A549 (cell line): ENCODE measurements around the gene ALDH7A1. TPM values are rescaled to one million over a fixed set of nuclear protein-coding genes. Genes with fewer than 3 reads are reported as not detected.

Experiments
- ATAC-seq, 2 experiments: fragments of 200-7000 bp in 1 of 2; fragments of >200 bp in 1 of 2; cut with Nextera tagmentation in 1 of 2; cut with Tn5 transposase in 1 of 2; 3 replicates each; pipeline versions ENCODE4 v1.8.0 to v1.9.1; 2018 to 2020; ENCODE audit warnings: mild to moderate bottlenecking in 1 of 2, moderate library complexity in 1 of 2
- CTCF ChIA-PET: fragments of 300-600 bp; sonication (Branson Sonifier 250); formaldehyde crosslinking; extraction: SDS; loops from one replicate; lab custom pipeline; 2021; ENCODE audit warnings: antibody characterized with exemption, inconsistent platforms; lab: Yijun Ruan, JAX
- POLR2A ChIA-PET: fragments of 350-600 bp; formaldehyde crosslinking; extraction: SDS; loops from one replicate; lab custom pipeline; 2021; ENCODE audit warnings: antibody characterized with exemption, inconsistent platforms; lab: Yijun Ruan, JAX
- DNase-seq, 2 experiments: peaks; one replicate each; pipeline versions ENCODE4 v3.0.0 to v3.0.0-alpha.2; 2011 to 2016; ENCODE audit warnings: low read depth in 1 of 2, low spot score in 1 of 2
- FAIRE-seq: peaks from 2 replicates; lab custom pipeline; 2011; peaks lifted over from hg19 to GRCh38; lab: Jason Lieb, UNC
- H3K27ac ChIP-seq, 2 experiments: fragments of >200 bp; sonication (Bioruptor Twin); formaldehyde crosslinking; 3 replicates each; pipeline ENCODE4 v1.5.1; 2016 to 2017
- H3K4me1 ChIP-seq: fragments of >200 bp; sonication (Bioruptor Twin); formaldehyde crosslinking; 3 replicates; pipeline ENCODE4 v1.6.1; 2016
- H3K4me2 ChIP-seq: fragments of >200 bp; sonication (Bioruptor Twin); formaldehyde crosslinking; 3 replicates; pipeline ENCODE4 v1.6.1; 2016
- H3K4me3 ChIP-seq: fragments of >200 bp; sonication (Bioruptor Twin); formaldehyde crosslinking; 3 replicates; pipeline ENCODE4 v1.5.1; 2016
- H3K9me3 ChIP-seq: fragments of >200 bp; sonication (Bioruptor Twin); formaldehyde crosslinking; 3 replicates; pipeline ENCODE4 v1.6.1; 2016
- BHLHE40 ChIP-seq: IDR thresholded peaks from 2 replicates; pipeline ENCODE4 v1.6.1; 2012; ENCODE audit warnings: low read depth, low read length, inconsistent platforms
- CTCF ChIP-seq: fragments of >200 bp; sonication (Bioruptor Twin); formaldehyde crosslinking; IDR thresholded peaks from 3 replicates; pipeline ENCODE4 v1.5.1; 2016
- EHF ChIP-seq: fragments of 250-450 bp; sonication (Bioruptor Pico); IDR thresholded peaks from 2 replicates; pipeline ENCODE4 v1.5.0; 2020; ENCODE audit warnings: mild to moderate bottlenecking
- FOSL2 ChIP-seq, 2 experiments: fragments of 450-650 bp in 1 of 2; fragments of >200 bp in 1 of 2; sonication (Bioruptor Twin) in 1 of 2; formaldehyde crosslinking; IDR thresholded peaks; 2 replicates each; pipeline versions ENCODE4 v1.5.0 to v1.6.1; 2016 to 2020; ENCODE audit warnings: mild to moderate bottlenecking in 1 of 2, moderate library complexity in 1 of 2
- HOXA7 ChIP-seq: fragments of 250-450 bp; sonication (Bioruptor Pico); IDR thresholded peaks from 2 replicates; pipeline ENCODE4 v1.5.0; 2020; ENCODE audit warnings: mild to moderate bottlenecking, moderate library complexity
- KDM5A ChIP-seq: fragments of 200-600 bp; sonication (generic); IDR thresholded peaks from 2 replicates; pipeline ENCODE4 v1.6.1; 2016; ENCODE audit warnings: antibody characterized with exemption, mild to moderate bottlenecking
- MAFK ChIP-seq: fragments of 450-650 bp; IDR thresholded peaks from 2 replicates; pipeline ENCODE4 v1.6.1; 2014; ENCODE audit not compliant: partially characterized antibody
- MAX ChIP-seq: IDR thresholded peaks from 2 replicates; pipeline ENCODE4 v1.6.1; 2012
- NFE2L2 ChIP-seq: fragments of 150-350 bp; conservative IDR thresholded peaks from 2 replicates; pipeline ENCODE4 v1.6.1; 2014; ENCODE audit warnings: low read length
- NPAS2 ChIP-seq: fragments of 250-450 bp; sonication (Bioruptor Pico); IDR thresholded peaks from 2 replicates; pipeline ENCODE4 v1.8.0; 2022; ENCODE audit warnings: mild to moderate bottlenecking, moderate library complexity, borderline replicate concordance
- RAD21 ChIP-seq, 2 experiments: fragments of >200 bp in 1 of 2; sonication (Bioruptor Twin) in 1 of 2; formaldehyde crosslinking in 1 of 2; IDR thresholded peaks in 1 of 2; conservative IDR thresholded peaks in 1 of 2; 2 replicates in 1 of 2; 3 replicates in 1 of 2; pipeline ENCODE4 v1.6.1; 2012 to 2018; ENCODE audit warnings: inconsistent platforms in 1 of 2
- RARB ChIP-seq: fragments of 250-450 bp; sonication (Bioruptor Pico); IDR thresholded peaks from 2 replicates; pipeline ENCODE4 v1.8.0; 2021; ENCODE audit warnings: mild to moderate bottlenecking, moderate library complexity
- RCOR1 ChIP-seq: fragments of 150-350 bp; IDR thresholded peaks from 2 replicates; pipeline ENCODE4 v1.6.1; 2014; ENCODE audit warnings: antibody characterized with exemption, low read length, low read depth
- SMC3 ChIP-seq: fragments of >200 bp; sonication (Bioruptor Twin); formaldehyde crosslinking; IDR thresholded peaks from 3 replicates; pipeline ENCODE4 v1.6.1; 2018; ENCODE audit warnings: inconsistent platforms
- ZC3H11A ChIP-seq: fragments of 450-650 bp; IDR thresholded peaks from 2 replicates; pipeline ENCODE4 v1.6.1; 2014; ENCODE audit warnings: antibody characterized with exemption, mild to moderate bottlenecking
- ZFP36 ChIP-seq: fragments of 450-650 bp; IDR thresholded peaks from 2 replicates; pipeline ENCODE4 v1.6.1; 2014; ENCODE audit warnings: borderline replicate concordance; ENCODE audit not compliant: partially characterized antibody
- WGBS: methylation state at CpG from one replicate; pipeline ENCODE4 v1.1.6; 2017; ENCODE audit errors: missing lambda C conversion rate; 5-methylcytosine and 5-hydroxymethylcytosine counted together
- polyA plus RNA-seq, 4 experiments: library from polyadenylated mRNA; depleted of rRNA in 3 of 4; stranded (reverse); fragments of >200 nt; fragmentation: RNase III in 1 of 4; extraction: RNeasy Plus Mini Kit Qiagen cat#74134 plus additional on column Dnase treatment in 1 of 4; gene quantifications; 2 replicates in 3 of 4; 3 replicates in 1 of 4; pipeline ENCODE4 v1.2.3, GENCODE V29; 2011 to 2017
- TF ChIP-seq, protein P1 (sequence below): fragments of >200 bp; sonication (Bioruptor Twin); formaldehyde crosslinking; IDR thresholded peaks from 2 replicates; pipeline ENCODE4 v1.6.1; 2016
- TF ChIP-seq, protein P2 (sequence below): fragments of 250-450 bp; sonication (Bioruptor Pico); IDR thresholded peaks from 2 replicates; pipeline ENCODE4 v1.5.0; 2020; ENCODE audit warnings: low read depth, mild to moderate bottlenecking, moderate library complexity

Gene ALDH7A1
- polyA plus RNA-seq, 2 of the 4 experiments (the other 2 are of a cell fraction): 72.4 to 99.2 TPM

- Histone ChIP-seq H3K9me3 (no peaks in the 10 kb centered on the region), H3K4me2 (no peak overlapping the region), H3K4me1 (no peaks in the 10 kb centered on the region), H3K27ac (no peak overlapping the region), H3K4me3 (no peak overlapping the region)
- 74% methylated on average over 2 of the region's 2 CpGs for WGBS
- FAIRE-seq (no peak), DNase-seq (no peak), ATAC-seq (no peak)
- POLR2A ChIA-PET: no interaction called here
- CTCF ChIA-PET: no interaction called here
- TF ChIP-seq FOSL2 (IDR thresholded peaks at IDR 0.05) (no peak), FOSL2 (CRISPR knock-in tag; IDR thresholded peaks at IDR 0.05) (0 out of 2 replicates have a peak, but pooled peaks have one; percentile 9), EHF (no peak), HOXA7 (CRISPR knock-in tag) (no peak), KDM5A (no peak), MAFK (no peak)
Measured at GRCh38 chr5:126552614-126553013, 42.4 kb downstream of the ALDH7A1 start.

DNA sequence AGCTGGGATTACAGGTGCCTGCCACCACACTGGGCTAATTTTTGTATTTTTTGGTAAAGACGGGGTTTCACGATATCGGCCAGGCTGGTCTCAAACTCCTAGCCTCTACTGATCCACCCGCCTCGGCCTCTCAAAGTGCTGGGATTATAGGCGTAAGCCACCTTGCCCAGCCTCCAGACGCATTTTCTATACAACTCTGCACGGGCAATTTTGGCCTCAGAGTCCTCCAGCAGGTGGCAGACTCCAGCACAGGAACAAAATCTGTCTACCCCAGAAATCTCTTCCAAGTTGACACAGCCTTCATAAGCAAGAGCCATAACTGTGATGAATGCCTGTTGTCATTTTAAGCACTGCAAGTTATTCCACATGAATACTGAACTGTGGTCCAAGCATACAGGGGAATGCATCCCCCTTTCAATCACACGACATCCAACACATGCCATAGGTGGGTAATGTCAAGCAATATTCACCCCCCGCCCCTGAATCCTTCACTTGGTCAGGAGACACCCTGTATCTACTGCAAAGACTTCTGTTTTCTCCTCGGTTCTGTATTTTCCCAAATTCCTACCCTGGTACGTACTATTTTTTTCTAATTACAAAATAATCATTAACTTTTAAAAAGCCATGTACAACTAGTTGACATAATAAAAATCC is 50.8 kb downstream of the ALDH7A1 start:
- no peak overlapping the region for H3K27ac ChIP-seq
- ChIA-PET POLR2A (interaction anchor here (0.7 kb wide), 1 partner anchor 190 kb away, joined by 4 read pairs; no protein-coding TSS in a partner anchor), CTCF (interaction anchor here (0.7 to 5.7 kb wide), 7 partner anchors 9 to 206 kb away, joined by 3 to 39 read pairs (median 8); partner anchors contain the start of gene ALDH7A1)
- H3K4me3 ChIP-seq: no peak overlapping the region
- FAIRE-seq: no peak
- no peaks in the 10 kb centered on the region for H3K9me3 ChIP-seq
- 57% methylated on average over 12 of the region's 12 CpGs for WGBS
- ATAC-seq: peak; percentile 83 to 88
- no peaks in the 10 kb centered on the region for H3K4me1 ChIP-seq
- H3K4me2 ChIP-seq: no peak overlapping the region
- DNase-seq: peak; percentile 46 to 58
- TF ChIP-seq SMC3 (peak; percentile 50; the same call in 2 of the 3 replicates), RCOR1 (no peak), MAFK (no peak), CTCF (peak; percentile 54), RAD21 (conservative IDR thresholded peaks at IDR 0.05 in 1 of 2, IDR thresholded peaks at IDR 0.05 in 1 of 2) (peak; percentile 35 to 49; a peak in 3 of 5 replicates)

DNA sequence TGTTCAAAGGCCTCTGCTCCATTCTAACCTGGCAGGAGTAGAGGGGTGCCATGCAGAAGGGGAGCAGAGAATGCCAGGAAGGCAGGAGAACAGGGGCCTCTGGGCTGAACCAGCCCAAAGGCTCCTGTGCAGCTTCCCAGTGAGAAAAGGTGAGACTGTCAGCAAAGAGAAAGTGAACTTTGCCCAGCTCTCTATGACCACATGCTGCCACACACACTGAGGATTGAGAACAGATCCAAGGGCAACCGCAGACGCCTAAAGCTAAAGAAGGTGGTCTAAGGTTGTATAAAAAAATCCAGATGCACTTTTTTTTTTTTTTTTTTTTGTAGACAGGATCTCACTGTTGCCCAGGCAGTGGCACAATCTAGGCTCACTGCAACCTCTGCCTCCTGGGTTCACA is 51.4 kb downstream of the ALDH7A1 start:
- DNase-seq: no peak
- Histone ChIP-seq H3K4me1 (no peaks in the 10 kb centered on the region), H3K4me2 (no peak overlapping the region), H3K27ac (no peak overlapping the region), H3K4me3 (no peak overlapping the region), H3K9me3 (no peaks in the 10 kb centered on the region)
- POLR2A ChIA-PET: interaction anchor here (0.7 kb wide), 1 partner anchor 190 kb away, joined by 4 read pairs; no protein-coding TSS in a partner anchor
- ATAC-seq: no peak
- CTCF ChIA-PET: interaction anchor here (0.6 to 5.7 kb wide), 11 partner anchors 10 to 1444 kb away, joined by 3 to 39 read pairs (median 4); partner anchors contain the start of genes ALDH7A1 and PHAX
- no peak for FAIRE-seq
- WGBS: 87% methylated on average over 2 of the region's 2 CpGs
- TF ChIP-seq EHF (no peak), RARB (CRISPR knock-in tag) (no peak), NFE2L2 (no peak), BHLHE40 (no peak), ZFP36 (no peak), NPAS2 (CRISPR knock-in tag) (no peak), ZC3H11A (no peak), MAX (no peak)
- TF ChIP-seq, protein P1, sequence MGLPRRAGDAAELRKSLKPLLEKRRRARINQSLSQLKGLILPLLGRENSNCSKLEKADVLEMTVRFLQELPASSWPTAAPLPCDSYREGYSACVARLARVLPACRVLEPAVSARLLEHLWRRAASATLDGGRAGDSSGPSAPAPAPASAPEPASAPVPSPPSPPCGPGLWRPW: no peak
- TF ChIP-seq, protein P2, sequence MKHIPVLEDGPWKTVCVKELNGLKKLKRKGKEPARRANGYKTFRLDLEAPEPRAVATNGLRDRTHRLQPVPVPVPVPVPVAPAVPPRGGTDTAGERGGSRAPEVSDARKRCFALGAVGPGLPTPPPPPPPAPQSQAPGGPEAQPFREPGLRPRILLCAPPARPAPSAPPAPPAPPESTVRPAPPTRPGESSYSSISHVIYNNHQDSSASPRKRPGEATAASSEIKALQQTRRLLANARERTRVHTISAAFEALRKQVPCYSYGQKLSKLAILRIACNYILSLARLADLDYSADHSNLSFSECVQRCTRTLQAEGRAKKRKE (CRISPR knock-in tag): no peak
